OCI-LY7 (cell line): ENCODE results near the gene WFS1.

Experiments used
- CTCF ChIP-seq: fragments of 200-600 bp; sonication (generic); conservative IDR thresholded peaks from 2 replicates; pipeline ENCODE4 v1.5.1; 2014; ENCODE audit warnings: mild to moderate bottlenecking, antibody characterized with exemption, low read length, moderate library complexity, mixed read lengths
- EZH2phosphoT487 ChIP-seq: fragments of 200-600 bp; sonication (generic); IDR thresholded peaks from 2 replicates; pipeline ENCODE4 v1.6.1; 2018; ENCODE audit warnings: low read depth, borderline replicate concordance, mild to moderate bottlenecking, mixed run types, antibody characterized with exemption, low read length, moderate library complexity, mixed read lengths

- TF ChIP-seq CTCF (peak; percentile 83), EZH2phosphoT487 (no peak)
These were observed 63.9 kb downstream of the WFS1 start for GRCh38 chr4:6333301-6334202.
